Glomerular visceral epithelial cell (primary cell): ENCODE measurements around the gene KLLN.
A peak's percentile ranks its signal among the peaks of the same experiment; 100 is the strongest.
"Not testable (repeated sequence)": the region's sequence is repeated elsewhere in the genome, so short reads cannot be mapped to it uniquely, and the experiment has no call there.

ENCODE experiments used
- DNase-seq: peaks from one replicate; pipeline ENCODE4 v3.0.0-alpha.2; 2016; ENCODE audit errors: extremely low spot score

KLLN gene

GRCh38 chr10:87866412-87866974 is 3.2 kb upstream of the KLLN start:
- DNase-seq: no peak

- no peak for DNase-seq
These were observed 2.0 kb upstream of the KLLN start for GRCh38 chr10:87865241-87865881.

GRCh38 chr10:87864496-87865059 is 1.2 kb upstream of the KLLN start:
- no peak for DNase-seq

GRCh38 chr10:87863951-87864495 is 690 bp upstream of the KLLN start:
- DNase-seq: peak; percentile 42

- DNase-seq: no peak
These were observed 667 bp downstream of the KLLN start for GRCh38 chr10:87862679-87863052.

GRCh38 chr10:87861953-87862678 is 1.2 kb downstream of the KLLN start:
- peak; percentile 97 for DNase-seq

GRCh38 chr10:87861566-87861952 is 1.8 kb downstream of the KLLN start:
- DNase-seq: peak; percentile 67

- no peak for DNase-seq
These were observed 2.4 kb downstream of the KLLN start for GRCh38 chr10:87860816-87861403.

- peak; percentile 67 for DNase-seq
These were observed 3.1 kb downstream of the KLLN start for GRCh38 chr10:87860156-87860795.

GRCh38 chr10:87855665-87856064 is 7.7 kb downstream of the KLLN start:
- DNase-seq: not testable (repeated sequence)

- not testable (repeated sequence) for DNase-seq
These were observed 8.1 kb downstream of the KLLN start for GRCh38 chr10:87855247-87855646.

GRCh38 chr10:87852089-87852488 is 11.2 kb downstream of the KLLN start:
- DNase-seq: no peak

GRCh38 chr10:87850742-87851205 is 12.6 kb downstream of the KLLN start:
- DNase-seq: peak; percentile 42

- no peak for DNase-seq
These were observed 14.3 kb downstream of the KLLN start for GRCh38 chr10:87849001-87849400.

GRCh38 chr10:87847550-87847949 is 15.8 kb downstream of the KLLN start:
- no peak for DNase-seq

GRCh38 chr10:87846711-87847110 is 16.6 kb downstream of the KLLN start:
- not testable (repeated sequence) for DNase-seq

- DNase-seq: peak; percentile 71
These were observed 17.3 kb downstream of the KLLN start for GRCh38 chr10:87846023-87846422.

- no peak for DNase-seq
These were observed 17.7 kb downstream of the KLLN start for GRCh38 chr10:87845624-87845998.

GRCh38 chr10:87844837-87845623 is 18.3 kb downstream of the KLLN start:
- peak; percentile 43 for DNase-seq

- no peak for DNase-seq
These were observed 19.6 kb downstream of the KLLN start for GRCh38 chr10:87843714-87844113.
